Amygdala (tissue), 56 donors: ENCODE measurements around the gene GPSM1.

Experiments
- DNase-seq, 56 donors: peaks; one replicate each; lab custom pipeline; 2025; lab: John Stamatoyannopoulos, UW

GPSM1 gene

GRCh38 chr9:136289651-136290507 is 37.5 kb upstream of the GPSM1 start:
- DNase-seq: no peak

- DNase-seq: no peak
These were observed 36.8 kb upstream of the GPSM1 start for GRCh38 chr9:136290508-136291000.

- no peak for DNase-seq
These were observed 35.9 kb upstream of the GPSM1 start for GRCh38 chr9:136291306-136292025.

- no peak for DNase-seq
These were observed 35.3 kb upstream of the GPSM1 start for GRCh38 chr9:136292026-136292538.

- DNase-seq: no peak
These were observed 34.5 kb upstream of the GPSM1 start for GRCh38 chr9:136292591-136293448.

- no peak for DNase-seq
These were observed 33.8 kb upstream of the GPSM1 start for GRCh38 chr9:136293476-136294077.

GRCh38 chr9:136294437-136294836 is 32.9 kb upstream of the GPSM1 start:
- no peak for DNase-seq

- no peak for DNase-seq
These were observed 32.3 kb upstream of the GPSM1 start for GRCh38 chr9:136295055-136295454.

GRCh38 chr9:136295542-136296433 is 31.6 kb upstream of the GPSM1 start:
- no peak for DNase-seq

- no peak for DNase-seq
These were observed 30.8 kb upstream of the GPSM1 start for GRCh38 chr9:136296434-136297015.

- no peak for DNase-seq
These were observed 30.2 kb upstream of the GPSM1 start for GRCh38 chr9:136297016-136297691.

- DNase-seq: no peak
These were observed 29.3 kb upstream of the GPSM1 start for GRCh38 chr9:136297766-136298735.

GRCh38 chr9:136299116-136299515 is 28.2 kb upstream of the GPSM1 start:
- no peak for DNase-seq

- DNase-seq: no peak
These were observed 27.8 kb upstream of the GPSM1 start for GRCh38 chr9:136299541-136299940.

GRCh38 chr9:136300016-136300545 is 27.3 kb upstream of the GPSM1 start:
- no peak for DNase-seq

- DNase-seq: no peak
These were observed 26.5 kb upstream of the GPSM1 start for GRCh38 chr9:136300866-136301265.

GRCh38 chr9:136302527-136302926 is 24.8 kb upstream of the GPSM1 start:
- no peak for DNase-seq
